ENCODE data around the gene PCDHGA3. TPM values are rescaled to one million over a fixed set of nuclear protein-coding genes. Genes with fewer than 3 reads are reported as not detected.
A peak's percentile ranks its signal among the peaks of the same experiment; 100 is the strongest.

PCDHGA3 gene
- total and polyA plus RNA-seq, 9 of the 15 experiments (the other 6 are each of a cell fraction or from before 2014, with no cell fraction given): 0.13 to 0.28 (median 0.18) TPM; not detected in 2

- TF ChIP-seq MGA (IDR thresholded peaks at IDR 0.05) (0 out of 2 replicates have a peak, but pooled peaks have one; percentile 16), PTBP1 (IDR thresholded peaks at IDR 0.05; ENCODE audit: low read depth, low read length) (no peak), YY1 (IDR thresholded peaks at IDR 0.05; ENCODE audit: borderline replicate concordance in 1 of 3, control insufficient read depth in 1 of 3, extremely low read depth in 1 of 3, insufficient read depth in 3 of 3, insufficient read length in 1 of 3, insufficient replicate concordance in 2 of 3, low read depth in 1 of 3, low read length in 2 of 3) (peak in 2 of 3 experiments; percentile 20 to 64), CTCF (IDR thresholded peaks at IDR 0.05 in 2 of 3, conservative IDR thresholded peaks at IDR 0.05 in 1 of 3; ENCODE audit: insufficient read depth in 2 of 3, low read depth in 1 of 3, low read length in 3 of 3) (peak; percentile 47 to 69 (median 64); a peak in 4 of 6 replicates), BRF1 (IDR thresholded peaks at IDR 0.05; ENCODE audit: borderline replicate concordance, extremely low read depth, insufficient read length) (no peak), RBFOX2 (IDR thresholded peaks at IDR 0.05; ENCODE audit: low read depth, low read length) (0 out of 2 replicates have a peak, but pooled peaks have one; percentile 19), KLF16 (IDR thresholded peaks at IDR 0.05) (no peak)
Observed at GRCh38 chr5:141354900-141355469, 11.4 kb downstream of the PCDHGA3 start, which contains the start of gene PCDHGA4 (continued).
